IMR-90 (cell line): ENCODE data around the gene ITPRIP. TPM values are rescaled to one million over a fixed set of nuclear protein-coding genes. Genes with fewer than 3 reads are reported as not detected.

Source experiments
- ATAC-seq: fragments of 200-7000 bp; cut with Tn5 transposase; 2 replicates; pipeline ENCODE4 v1.9.1; 2020; ENCODE audit warnings: low read depth, mild to moderate bottlenecking, moderate library complexity
- BruUV-seq: library from RNA; stranded (reverse); fragments of 400-500 nt; replicated peaks from 2 replicates; lab custom pipeline; 2021; lab: Mats Ljungman, UMichigan
- CTCF ChIA-PET: fragments of 300-600 bp; formaldehyde crosslinking; extraction: SDS; loops from one replicate; lab custom pipeline; 2021; ENCODE audit warnings: antibody characterized with exemption; lab: Yijun Ruan, JAX
- POLR2A ChIA-PET: fragments of 300-600 bp; sonication (Branson Sonifier 250); formaldehyde crosslinking; loops from one replicate; lab custom pipeline; 2022; ENCODE audit warnings: antibody characterized with exemption; ENCODE audit not compliant: unreplicated experiment; lab: Charles Lee
- DNase-seq: peaks from one replicate; pipeline ENCODE4 v3.0.0; 2013
- H2AFZ ChIP-seq: replicated peaks from 2 replicates; pipeline ENCODE3; 2013; ENCODE audit warnings: low read length, mild to moderate bottlenecking; ENCODE audit not compliant: poor library complexity
- H2AK5ac ChIP-seq: 2 replicates; pipeline ENCODE4 v1.6.1; 2013; ENCODE audit warnings: low read depth, low read length, inconsistent platforms
- H2AK9ac ChIP-seq: replicated peaks from 2 replicates; pipeline ENCODE3; 2013; ENCODE audit warnings: mild to moderate bottlenecking, low read depth, low read length, moderate library complexity; ENCODE audit not compliant: poor library complexity
- H2BK120ac ChIP-seq: 2 replicates; pipeline ENCODE4 v1.6.1; 2013; ENCODE audit warnings: low read depth, low read length, inconsistent platforms
- H2BK15ac ChIP-seq: 3 replicates; pipeline ENCODE4 v1.6.1; 2013; ENCODE audit warnings: low read depth, low read length, inconsistent platforms
- H2BK20ac ChIP-seq: 2 replicates; pipeline ENCODE4 v1.6.1; 2013; ENCODE audit warnings: low read depth, mild to moderate bottlenecking, inconsistent platforms, low read length, moderate library complexity
- H2BK5ac ChIP-seq: 2 replicates; pipeline ENCODE4 v1.6.1; 2013; ENCODE audit warnings: mild to moderate bottlenecking, low read depth, low read length, inconsistent platforms; ENCODE audit not compliant: poor library complexity, severe bottlenecking
- H3K14ac ChIP-seq: replicated peaks from 2 replicates; pipeline ENCODE4 v1.6.1; 2013; ENCODE audit warnings: low read depth, low read length, inconsistent platforms
- H3K18ac ChIP-seq: 2 replicates; pipeline ENCODE4 v1.6.1; 2013; ENCODE audit warnings: low read depth, low read length, control low read depth
- H3K23ac ChIP-seq: 2 replicates; pipeline ENCODE4 v1.6.1; 2013; ENCODE audit warnings: low read depth, low read length, inconsistent platforms
- H3K27ac ChIP-seq: 2 replicates; pipeline ENCODE4 v1.5.1; 2013; ENCODE audit warnings: mild to moderate bottlenecking, control low read depth, low read length; ENCODE audit not compliant: insufficient read depth
- H3K27me3 ChIP-seq: 2 replicates; pipeline ENCODE4 v1.6.1; 2013; ENCODE audit warnings: low read length; ENCODE audit not compliant: control insufficient read depth, insufficient read depth
- H3K36me3 ChIP-seq: 2 replicates; pipeline ENCODE4 v1.6.1; 2013; ENCODE audit warnings: low read length, mixed read lengths; ENCODE audit not compliant: control insufficient read depth, insufficient read depth
- H3K4ac ChIP-seq: 2 replicates; pipeline ENCODE4 v1.6.1; 2013; ENCODE audit warnings: low read depth, low read length, inconsistent platforms
- H3K4me1 ChIP-seq: 2 replicates; pipeline ENCODE4 v1.6.1; 2013; ENCODE audit warnings: low read length, mixed read lengths; ENCODE audit not compliant: control insufficient read depth, insufficient read depth
- H3K4me2 ChIP-seq: 2 replicates; pipeline ENCODE4 v1.6.1; 2013; ENCODE audit warnings: low read depth, mild to moderate bottlenecking, control low read depth, low read length, moderate library complexity
- H3K4me3 ChIP-seq: 2 replicates; pipeline ENCODE4 v1.5.1; 2013; ENCODE audit warnings: low read depth, mild to moderate bottlenecking, control low read depth, low read length, moderate library complexity; ENCODE audit not compliant: insufficient read depth
- H3K56ac ChIP-seq: 2 replicates; pipeline ENCODE4 v1.6.1; 2013; ENCODE audit warnings: low read length, inconsistent platforms; ENCODE audit not compliant: insufficient read depth; ENCODE audit errors: extremely low read depth
- H3K79me1 ChIP-seq, 2 experiments: 2 replicates each; pipeline ENCODE4 v1.6.1; 2013; ENCODE audit warnings: low read length in 2 of 2, inconsistent platforms in 1 of 2, low read depth in 1 of 2
- H3K9ac ChIP-seq: 2 replicates; pipeline ENCODE4 v1.6.1; 2013; ENCODE audit warnings: low read depth, low read length, control low read depth
- H3K9me1 ChIP-seq: 2 replicates; pipeline ENCODE4 v1.6.1; 2013; ENCODE audit warnings: low read length, inconsistent platforms; ENCODE audit not compliant: insufficient read depth
- H3K9me3 ChIP-seq: 2 replicates; pipeline ENCODE4 v1.6.1; 2013; ENCODE audit warnings: low read length; ENCODE audit not compliant: control insufficient read depth, insufficient read depth
- H4K20me1 ChIP-seq: 2 replicates; pipeline ENCODE4 v1.6.1; 2013; ENCODE audit warnings: low read length, inconsistent platforms; ENCODE audit not compliant: insufficient read depth
- H4K5ac ChIP-seq: 2 replicates; pipeline ENCODE4 v1.6.1; 2013; ENCODE audit warnings: mild to moderate bottlenecking, low read depth, low read length, control low read depth
- H4K8ac ChIP-seq, 2 experiments: 2 replicates each; pipeline ENCODE4 v1.6.1; 2013; ENCODE audit warnings: low read depth in 2 of 2, low read length in 2 of 2, control low read depth in 1 of 2, inconsistent platforms in 1 of 2
- H4K91ac ChIP-seq: 2 replicates; pipeline ENCODE4 v1.6.1; 2013; ENCODE audit warnings: low read depth, low read length, inconsistent platforms; ENCODE audit not compliant: insufficient read depth
- BHLHE40 ChIP-seq: fragments of 150-350 bp; IDR thresholded peaks from 2 replicates; pipeline ENCODE4 v1.6.1; 2016; ENCODE audit warnings: mild to moderate bottlenecking, low read depth, low read length
- FOS ChIP-seq: fragments of 150-350 bp; IDR thresholded peaks from 2 replicates; pipeline ENCODE4 v1.6.1; 2016; ENCODE audit warnings: low read depth, low read length
- MAZ ChIP-seq: IDR thresholded peaks from 2 replicates; pipeline ENCODE4 v1.6.1; 2012; ENCODE audit warnings: low read depth, mild to moderate bottlenecking, low read length, improper control_type of control experiment, moderate library complexity, borderline replicate concordance
- RFX5 ChIP-seq: IDR thresholded peaks from 2 replicates; pipeline ENCODE4 v1.8.0; 2012; ENCODE audit warnings: low read depth, mild to moderate bottlenecking, low read length, moderate library complexity
- SMC3 ChIP-seq: fragments of 150-350 bp; IDR thresholded peaks from 2 replicates; pipeline ENCODE4 v1.6.1; 2016; ENCODE audit warnings: low read depth, mild to moderate bottlenecking, antibody characterized with exemption, low read length, moderate library complexity
- WGBS, 2 experiments: methylation state at CpG; one replicate each; pipeline versions ENCODE4 v1.1.5 to v1.1.7; 2013; ENCODE audit warnings: missing lambda C conversion rate in 2 of 2; ENCODE audit not compliant: insufficient read length in 1 of 2; ENCODE audit errors: extremely low coverage in 2 of 2; 5-methylcytosine and 5-hydroxymethylcytosine counted together
- dilution Hi-C: fragments of 300-500 bp; cut with HindIII; formaldehyde crosslinking; loops from one replicate; pipeline ENCODE4 v1.14.3; 2018; ENCODE audit warnings: low sequenced_read_pairs; ENCODE audit not compliant: unreplicated experiment
- in situ Hi-C: fragments of 300-500 bp; cut with MboI; formaldehyde crosslinking; loops from 3 replicates; pipeline ENCODE4 v1.14.3; 2019; ENCODE audit warnings: low sequenced_read_pairs, inconsistent platforms, mixed read lengths
- intact Hi-C: fragments of 100-400 bp; cut with micrococcal nuclease; formaldehyde crosslinking; loops from 2 replicates; pipeline ENCODE4 v1.10.0; 2022
- polyA plus RNA-seq, 3 experiments: library from polyadenylated mRNA; depleted of rRNA; stranded (reverse); fragments of >200 nt; gene quantifications; 2 replicates each; pipeline ENCODE4 v1.2.3, GENCODE V29; 2012; ENCODE audit warnings: low replicate concordance in 1 of 3
- total RNA-seq: library from RNA; depleted of rRNA; stranded (reverse); fragments of >200 nt; gene quantifications from 2 replicates; pipeline ENCODE4 v1.2.3, GENCODE V29; 2012
- TF ChIP-seq, protein P1 (sequence below): fragments of 150-350 bp; IDR thresholded peaks from 2 replicates; pipeline ENCODE4 v1.6.1; 2016; ENCODE audit warnings: low read depth, mild to moderate bottlenecking, low read length, moderate library complexity, borderline replicate concordance
- TF ChIP-seq, protein P2 (sequence below): conservative IDR thresholded peaks from 2 replicates; pipeline ENCODE4 v1.5.1; 2012; ENCODE audit warnings: mild to moderate bottlenecking, low read depth, low read length, improper control_type of control experiment
- TF ChIP-seq, protein P3 (sequence below): fragments of 150-350 bp; IDR thresholded peaks from 2 replicates; pipeline ENCODE4 v1.6.1; 2017; ENCODE audit warnings: mild to moderate bottlenecking, antibody characterized with exemption, low read length, low read depth

The ITPRIP gene
- total and polyA plus RNA-seq, 2 of the 4 experiments (the other 2 are of a cell fraction) = 7.5 to 31.9 TPM

DNA sequence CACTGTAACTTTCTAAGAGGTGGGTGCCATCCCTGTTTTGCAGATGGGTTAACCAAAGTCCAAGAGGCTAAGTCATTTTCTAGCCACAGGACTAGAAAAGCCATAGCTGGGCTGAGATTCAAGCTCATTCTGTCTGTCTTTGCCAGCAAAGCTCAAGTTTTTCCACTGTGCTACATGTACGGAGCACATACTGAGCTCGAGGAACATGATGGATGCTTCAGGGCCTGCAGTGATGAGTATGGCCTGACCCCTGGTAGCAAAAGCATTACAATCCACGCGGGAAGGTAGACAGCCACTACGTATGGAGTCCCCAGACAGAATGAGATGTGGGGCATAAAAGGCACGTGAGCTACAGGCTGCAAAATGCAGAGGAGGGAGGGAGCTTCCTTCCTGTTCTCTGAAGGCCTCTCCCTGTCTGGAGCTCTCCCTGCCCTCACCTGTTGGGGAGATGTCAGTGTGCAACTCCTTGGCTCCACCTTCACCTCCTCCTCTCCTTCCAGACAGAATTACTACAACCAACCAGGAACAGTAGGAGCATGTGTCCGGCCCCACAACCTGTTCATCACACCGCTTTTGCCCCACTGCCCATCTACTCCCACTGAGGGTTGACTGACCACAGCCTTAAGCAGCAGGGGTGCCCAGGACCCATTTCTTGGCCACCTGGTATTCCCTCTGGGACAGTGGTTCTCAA, 16.4 kb downstream of the ITPRIP start:
- Histone ChIP-seq H3K23ac (peak overlapping the region; percentile 51; the same call in 1 of the 2 replicates), H4K20me1 (peaks cover 98% of the 10 kb centered on the region), H2BK15ac (no peak overlapping the region), H2BK5ac (no peak overlapping the region), H2BK20ac (no peak overlapping the region), H2AK5ac (0 out of 2 replicates have a peak overlapping the region, but pooled peaks have one; percentile 15), H3K9me1 (peaks cover 68% of the 10 kb centered on the region), H2AFZ (no peak overlapping the region), H3K56ac (no peak overlapping the region), H4K5ac (no peak overlapping the region), H3K9ac (no peak overlapping the region), H2AK9ac (no peak overlapping the region), H3K27me3 (no peaks in the 10 kb centered on the region), H4K8ac (no peak overlapping the region; a peak in 1 of 4 replicates), H3K14ac (peak overlapping the region; percentile 10; the same call in 1 of the 2 replicates), H3K9me3 (no peaks in the 10 kb centered on the region), H3K4me3 (no peak overlapping the region), H3K4ac (no peak overlapping the region), H2BK120ac (no peak overlapping the region), H4K91ac (no peak overlapping the region), H3K4me1 (peaks cover 42% of the 10 kb centered on the region), H3K36me3 (no peaks in the 10 kb centered on the region; the same call in 1 of the 2 replicates), H3K79me1 (peaks cover 6 to 90% of the 10 kb centered on the region in 2 experiments; a peak in 3 of 4 replicates), H3K27ac (no peak overlapping the region), H3K18ac (no peak overlapping the region), H3K4me2 (no peak overlapping the region)
- intact Hi-C loops (no loop called here), dilution Hi-C loops (no loop called here), in situ Hi-C loops (no loop called here)
- ATAC-seq (no peak), DNase-seq (no peak)
- no TSS peak for BruUV-seq
- TF ChIP-seq, protein P1, sequence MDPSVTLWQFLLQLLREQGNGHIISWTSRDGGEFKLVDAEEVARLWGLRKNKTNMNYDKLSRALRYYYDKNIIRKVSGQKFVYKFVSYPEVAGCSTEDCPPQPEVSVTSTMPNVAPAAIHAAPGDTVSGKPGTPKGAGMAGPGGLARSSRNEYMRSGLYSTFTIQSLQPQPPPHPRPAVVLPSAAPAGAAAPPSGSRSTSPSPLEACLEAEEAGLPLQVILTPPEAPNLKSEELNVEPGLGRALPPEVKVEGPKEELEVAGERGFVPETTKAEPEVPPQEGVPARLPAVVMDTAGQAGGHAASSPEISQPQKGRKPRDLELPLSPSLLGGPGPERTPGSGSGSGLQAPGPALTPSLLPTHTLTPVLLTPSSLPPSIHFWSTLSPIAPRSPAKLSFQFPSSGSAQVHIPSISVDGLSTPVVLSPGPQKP = no peak
- no peak for TF ChIP-seq MAZ
- TF ChIP-seq, protein P2, sequence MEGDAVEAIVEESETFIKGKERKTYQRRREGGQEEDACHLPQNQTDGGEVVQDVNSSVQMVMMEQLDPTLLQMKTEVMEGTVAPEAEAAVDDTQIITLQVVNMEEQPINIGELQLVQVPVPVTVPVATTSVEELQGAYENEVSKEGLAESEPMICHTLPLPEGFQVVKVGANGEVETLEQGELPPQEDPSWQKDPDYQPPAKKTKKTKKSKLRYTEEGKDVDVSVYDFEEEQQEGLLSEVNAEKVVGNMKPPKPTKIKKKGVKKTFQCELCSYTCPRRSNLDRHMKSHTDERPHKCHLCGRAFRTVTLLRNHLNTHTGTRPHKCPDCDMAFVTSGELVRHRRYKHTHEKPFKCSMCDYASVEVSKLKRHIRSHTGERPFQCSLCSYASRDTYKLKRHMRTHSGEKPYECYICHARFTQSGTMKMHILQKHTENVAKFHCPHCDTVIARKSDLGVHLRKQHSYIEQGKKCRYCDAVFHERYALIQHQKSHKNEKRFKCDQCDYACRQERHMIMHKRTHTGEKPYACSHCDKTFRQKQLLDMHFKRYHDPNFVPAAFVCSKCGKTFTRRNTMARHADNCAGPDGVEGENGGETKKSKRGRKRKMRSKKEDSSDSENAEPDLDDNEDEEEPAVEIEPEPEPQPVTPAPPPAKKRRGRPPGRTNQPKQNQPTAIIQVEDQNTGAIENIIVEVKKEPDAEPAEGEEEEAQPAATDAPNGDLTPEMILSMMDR = no peak
- no peak for TF ChIP-seq BHLHE40
- TF ChIP-seq, protein P3, sequence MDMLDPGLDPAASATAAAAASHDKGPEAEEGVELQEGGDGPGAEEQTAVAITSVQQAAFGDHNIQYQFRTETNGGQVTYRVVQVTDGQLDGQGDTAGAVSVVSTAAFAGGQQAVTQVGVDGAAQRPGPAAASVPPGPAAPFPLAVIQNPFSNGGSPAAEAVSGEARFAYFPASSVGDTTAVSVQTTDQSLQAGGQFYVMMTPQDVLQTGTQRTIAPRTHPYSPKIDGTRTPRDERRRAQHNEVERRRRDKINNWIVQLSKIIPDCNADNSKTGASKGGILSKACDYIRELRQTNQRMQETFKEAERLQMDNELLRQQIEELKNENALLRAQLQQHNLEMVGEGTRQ = no peak
- TF ChIP-seq RFX5 = no peak
- no peak for TF ChIP-seq FOS
- TF ChIP-seq SMC3 = no peak
- ChIA-PET CTCF (interaction anchor here (0.7 to 1.0 kb wide), 4 partner anchors 8 to 15 kb away, joined by 3 read pairs; no protein-coding TSS in a partner anchor), POLR2A (no interaction called here)
- 58% methylated on average over 2 of the region's 8 CpGs; no CpG with 5 or more reads in 1 of the 2 experiments for WGBS, 2 experiments
